ENCODE data around the gene LCE3A. TPM values are rescaled to one million over a fixed set of nuclear protein-coding genes. Genes with fewer than 3 reads are reported as not detected.
"Not testable (repeated sequence)": the region's sequence is repeated elsewhere in the genome, so short reads cannot be mapped to it uniquely, and the experiment has no call there.

LCE3A gene
- polyA plus RNA-seq (2011; rRNA removed) = not detected in 2 replicates
- polyA plus RNA-seq (2012; cell fraction: cytosol; rRNA removed) = not detected in 2 replicates
- polyA plus RNA-seq (2012; cell fraction: nucleus; rRNA removed) = not detected in 2 replicates
- not detected in 3 replicates for polyA plus RNA-seq (2017; fragmentation: RNase III; extraction: RNeasy Plus Mini Kit Qiagen cat#74134 plus additional on column Dnase treatment)
- not detected in 2 replicates for polyA minus RNA-seq (2011; rRNA and poly(A)+ RNA removed)

- 64% methylated on average over 10 of the region's 10 CpGs for WGBS (ENCODE audit: missing lambda C conversion rate)
- no peak for FAIRE-seq
- H3K4me1 ChIP-seq = no peaks in the 10 kb centered on the region
- H3K9me3 ChIP-seq = no peaks in the 10 kb centered on the region
- POLR2A ChIA-PET = no interaction called here
- TF ChIP-seq HEYL (CRISPR knock-in tag; IDR thresholded peaks at IDR 0.05) (no peak), ZFP36 (IDR thresholded peaks at IDR 0.05; ENCODE audit: borderline replicate concordance, partially characterized antibody) (no peak), KDM5A (IDR thresholded peaks at IDR 0.05) (no peak), NR3C1 (IDR thresholded peaks at IDR 0.05) (no peak), ZNF302 (CRISPR knock-in tag; IDR thresholded peaks at IDR 0.05) (no peak), REST (IDR thresholded peaks at IDR 0.05) (no peak), PHF8 (IDR thresholded peaks at IDR 0.05; ENCODE audit: borderline replicate concordance, low read depth) (no peak), PBX3 (IDR thresholded peaks at IDR 0.05) (no peak), CBX8 (IDR thresholded peaks at IDR 0.05) (no peak), POLR2AphosphoS2 (conservative IDR thresholded peaks at IDR 0.05; ENCODE audit: low read length) (no peak), ZC3H11A (IDR thresholded peaks at IDR 0.05) (no peak), FOXS1 (CRISPR knock-in tag; IDR thresholded peaks at IDR 0.05) (no peak), MYC (IDR thresholded peaks at IDR 0.05; ENCODE audit: borderline replicate concordance, low read length) (no peak), EHF (CRISPR knock-in tag; IDR thresholded peaks at IDR 0.05) (no peak), MAZ (IDR thresholded peaks at IDR 0.05; ENCODE audit: borderline replicate concordance, low read depth, low read length) (no peak), ZSCAN20 (CRISPR knock-in tag; IDR thresholded peaks at IDR 0.05) (no peak), CHD4 (IDR thresholded peaks at IDR 0.05; ENCODE audit: borderline replicate concordance) (no peak), CEBPB (IDR thresholded peaks at IDR 0.05) (no peak)
- H3K4me3 ChIP-seq = no peak within 1 kb of the TSS
- H3K4me2 ChIP-seq = no peak within 1 kb of the TSS
- ATAC-seq = peak in 1 of 2 experiments; percentile 44; a peak in 4 of 6 replicates
- no peak within 1 kb of the TSS for H3K27ac ChIP-seq
- DNase-seq (ENCODE audit: low read depth in 1 of 2, low spot score in 1 of 2) = no peak
- CTCF ChIA-PET = interaction anchor here (0.8 to 1.5 kb wide), 2 partner anchors 23 to 43 kb away, joined by 3 read pairs; partner anchors contain the start of gene LCE3D
These were observed at the start of gene LCE3A for GRCh38 chr1:152622803-152623202. TSS of gene LCE3A (minus strand) at chr1:152623103. CDS start at chr1:152623103, 0 bp downstream.

GRCh38 chr1:152667648-152668047, 44.7 kb upstream of the LCE3A start:
- CTCF ChIA-PET = interaction anchor here (0.9 kb wide), 1 partner anchor 13 kb away, joined by 6 read pairs; no protein-coding TSS in a partner anchor

GRCh38 chr1:152666171-152666570, 43.3 kb upstream of the LCE3A start:
- ATAC-seq; H3K27ac ChIP-seq; H3K9me3 ChIP-seq; H3K4me1 ChIP-seq; H3K4me2 ChIP-seq; H3K4me3 ChIP-seq; FAIRE-seq; POLR2A ChIA-PET; DNase-seq (ENCODE audit: low read depth in 1 of 2, low spot score in 1 of 2): not testable (repeated sequence)
- CTCF ChIA-PET = interaction anchor here (0.6 to 2.1 kb wide), 2 partner anchors 10 to 12 kb away, joined by 5 to 6 read pairs; no protein-coding TSS in a partner anchor
- 10% methylated on average over 1 of the region's 1 CpG for WGBS (ENCODE audit: missing lambda C conversion rate)

More at GRCh38 chr1:152667648-152668047, 44.7 kb upstream of the LCE3A start:
- ATAC-seq (no peak), DNase-seq (ENCODE audit: low read depth in 1 of 2, low spot score in 1 of 2) (no peak), FAIRE-seq (no peak)
- H3K27ac ChIP-seq = no peak overlapping the region
- no peaks in the 10 kb centered on the region for H3K4me1 ChIP-seq
- no peaks in the 10 kb centered on the region for H3K9me3 ChIP-seq
- WGBS (ENCODE audit: missing lambda C conversion rate) = 53% methylated on average over 5 of the region's 5 CpGs
- TF ChIP-seq HEYL (CRISPR knock-in tag; IDR thresholded peaks at IDR 0.05) = no peak
- no peak for TF ChIP-seq GATA3 (IDR thresholded peaks at IDR 0.05; ENCODE audit: borderline replicate concordance)
- no peak for TF ChIP-seq RCOR1 (IDR thresholded peaks at IDR 0.05; ENCODE audit: low read depth, low read length)
- no peak for TF ChIP-seq FOSB (CRISPR knock-in tag; IDR thresholded peaks at IDR 0.05)
- no peak for TF ChIP-seq KDM5A (IDR thresholded peaks at IDR 0.05)
- no peak for TF ChIP-seq POLR2A (IDR thresholded peaks at IDR 0.05; ENCODE audit: low read length)
- TF ChIP-seq EHMT2 (IDR thresholded peaks at IDR 0.05; ENCODE audit: low read depth) = no peak
- no peak for TF ChIP-seq ZC3H11A (IDR thresholded peaks at IDR 0.05)
- TF ChIP-seq BCL3 (IDR thresholded peaks at IDR 0.05) = no peak
- TF ChIP-seq MAZ (IDR thresholded peaks at IDR 0.05; ENCODE audit: borderline replicate concordance, low read depth, low read length) = no peak
- TF ChIP-seq RARB (CRISPR knock-in tag; IDR thresholded peaks at IDR 0.05) = no peak
- no peak for TF ChIP-seq NPAS2 (CRISPR knock-in tag; IDR thresholded peaks at IDR 0.05; ENCODE audit: borderline replicate concordance)
- no peak for TF ChIP-seq TP53 (CRISPR knock-in tag; IDR thresholded peaks at IDR 0.05)
- POLR2A ChIA-PET = no interaction called here
- no peak overlapping the region for H3K4me2 ChIP-seq
- no peak overlapping the region for H3K4me3 ChIP-seq
